NCI-H82 treated with DMSO at 0.1 percent for 48 hours (cell line): ENCODE data around the gene ZSWIM9.

Experiments used
- DNase-seq: peaks from one replicate; lab custom pipeline; 2025; ENCODE audit not compliant: unreplicated experiment; lab: John Stamatoyannopoulos, UW

The ZSWIM9 gene

GRCh38 chr19:48174445-48175030, 4.1 kb downstream of the ZSWIM9 start:
- no peak for DNase-seq

DNA sequence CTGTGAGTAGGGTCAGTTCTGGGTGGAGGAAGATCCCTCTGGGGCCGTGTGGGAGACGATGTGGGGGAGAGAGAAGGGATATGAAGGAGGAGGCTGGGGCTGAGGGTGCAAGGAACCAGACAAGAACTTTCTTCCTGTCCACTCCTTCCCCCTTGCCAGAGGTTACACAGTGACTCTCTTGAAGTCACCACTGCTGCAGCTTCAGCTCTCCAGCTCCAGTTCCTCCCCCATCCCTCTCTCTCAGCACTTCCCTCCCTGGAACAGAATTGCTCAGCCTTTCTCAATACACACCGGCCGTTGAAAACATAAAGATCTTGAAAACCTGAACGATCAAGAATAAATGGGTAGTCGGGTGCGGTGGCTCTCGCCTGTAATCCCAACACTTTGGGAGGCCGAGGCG, 5.1 kb downstream of the ZSWIM9 start:
- DNase-seq: no peak

GRCh38 chr19:48176226-48176625, 5.7 kb downstream of the ZSWIM9 start:
- no peak for DNase-seq

DNA sequence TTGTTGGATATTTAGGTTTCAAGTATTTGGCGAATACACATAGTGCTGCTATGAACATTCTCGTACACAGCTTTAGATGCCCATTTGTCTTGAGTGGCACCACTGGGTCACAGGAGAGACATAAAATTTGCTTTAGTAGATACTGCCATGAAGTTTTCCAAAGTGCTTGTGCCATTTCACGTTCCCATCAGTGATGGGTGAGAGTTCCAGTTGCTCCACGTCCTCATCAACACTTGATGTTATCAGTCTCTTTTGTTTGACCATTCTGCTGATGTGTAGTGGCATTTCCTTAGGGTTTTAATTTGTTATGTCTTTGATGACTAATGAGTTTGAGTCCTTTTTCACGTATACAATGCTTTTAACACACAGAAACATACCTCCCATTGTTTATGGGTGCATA, 11.0 kb downstream of the ZSWIM9 start:
- DNase-seq: no peak

GRCh38 chr19:48182434-48182833, 12.0 kb downstream of the ZSWIM9 start:
- no peak for DNase-seq

- no peak for DNase-seq
Measured at GRCh38 chr19:48183356-48183755, 12.9 kb downstream of the ZSWIM9 start.

GRCh38 chr19:48186015-48186414, 15.5 kb downstream of the ZSWIM9 start:
- DNase-seq: no peak

- DNase-seq: peak; percentile 53
Measured at GRCh38 chr19:48186541-48186991, 16.1 kb downstream of the ZSWIM9 start.

- no peak for DNase-seq
Measured at GRCh38 chr19:48190288-48190884, 19.9 kb downstream of the ZSWIM9 start.

DNA sequence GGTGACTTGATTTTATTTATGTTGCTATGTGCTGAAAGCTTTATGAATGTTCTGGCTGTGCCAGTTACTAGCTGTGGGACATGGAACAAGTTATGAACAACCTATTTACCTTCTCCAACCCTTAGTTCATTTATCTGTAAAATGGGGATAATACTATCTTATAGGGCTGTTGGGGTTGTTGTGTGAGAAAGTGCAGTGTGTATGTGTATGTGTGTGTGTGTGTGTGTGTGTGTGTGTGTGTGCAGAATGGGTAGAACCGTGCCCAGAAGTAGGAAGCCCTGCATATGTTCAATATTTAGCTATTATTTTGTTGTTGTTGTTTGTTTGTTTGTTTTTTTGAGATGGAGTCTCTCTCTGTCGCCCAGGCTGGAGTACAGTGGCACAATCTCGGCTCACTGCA, 20.4 kb downstream of the ZSWIM9 start:
- no peak for DNase-seq

- DNase-seq: no peak
Measured at GRCh38 chr19:48192750-48193149, 22.3 kb downstream of the ZSWIM9 start.

GRCh38 chr19:48194041-48194843, 23.8 kb downstream of the ZSWIM9 start:
- no peak for DNase-seq

DNA sequence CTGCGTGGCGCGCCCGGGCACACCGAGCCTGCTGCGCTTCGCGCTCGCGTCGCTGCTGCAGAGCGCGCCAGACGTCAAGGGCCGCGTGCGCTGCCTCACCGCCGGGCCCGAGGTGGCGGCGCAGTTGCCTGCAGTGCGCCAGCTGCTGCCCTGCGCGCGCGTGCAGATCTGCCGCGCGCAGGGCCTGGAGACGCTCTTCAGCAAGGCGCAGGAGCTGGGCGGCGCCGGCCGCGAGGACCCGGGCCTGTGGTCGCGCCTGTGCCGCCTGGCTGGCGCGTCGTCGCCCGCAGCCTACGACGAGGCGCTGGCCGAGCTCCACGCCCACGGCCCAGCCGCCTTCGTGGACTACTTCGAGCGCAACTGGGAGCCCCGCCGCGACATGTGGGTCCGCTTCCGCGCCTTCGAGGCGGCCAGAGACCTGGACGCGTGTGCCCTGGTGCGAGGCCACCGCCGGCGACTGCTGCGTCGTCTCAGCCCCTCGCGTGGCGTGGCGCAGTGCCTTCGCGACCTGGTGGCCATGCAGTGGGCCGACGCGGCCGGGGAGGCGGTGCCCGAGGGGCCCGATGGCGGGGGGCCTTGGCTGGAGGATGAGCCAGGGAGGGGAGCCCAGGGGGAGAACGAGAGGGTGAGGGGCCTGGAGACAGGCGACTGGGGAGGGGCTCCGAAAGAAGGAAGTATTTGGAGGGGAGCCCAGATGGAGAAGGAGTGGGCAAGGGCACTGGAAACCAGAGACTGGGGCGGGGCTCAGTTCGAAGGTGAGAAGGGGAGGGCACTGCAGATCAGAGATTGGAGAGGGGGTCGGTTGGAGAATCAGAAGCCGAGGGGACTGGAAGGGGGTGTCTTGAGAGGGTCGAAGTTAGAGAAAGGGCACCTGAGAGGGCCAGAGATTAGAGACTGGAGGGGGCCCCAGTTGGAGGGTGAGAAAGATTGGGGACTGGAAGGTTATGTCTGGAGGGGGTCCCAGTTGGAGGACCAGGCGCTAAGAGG, 24.7 kb downstream of the ZSWIM9 start:
- no peak for DNase-seq

GRCh38 chr19:48196321-48196763, 25.9 kb downstream of the ZSWIM9 start:
- DNase-seq: no peak

DNA sequence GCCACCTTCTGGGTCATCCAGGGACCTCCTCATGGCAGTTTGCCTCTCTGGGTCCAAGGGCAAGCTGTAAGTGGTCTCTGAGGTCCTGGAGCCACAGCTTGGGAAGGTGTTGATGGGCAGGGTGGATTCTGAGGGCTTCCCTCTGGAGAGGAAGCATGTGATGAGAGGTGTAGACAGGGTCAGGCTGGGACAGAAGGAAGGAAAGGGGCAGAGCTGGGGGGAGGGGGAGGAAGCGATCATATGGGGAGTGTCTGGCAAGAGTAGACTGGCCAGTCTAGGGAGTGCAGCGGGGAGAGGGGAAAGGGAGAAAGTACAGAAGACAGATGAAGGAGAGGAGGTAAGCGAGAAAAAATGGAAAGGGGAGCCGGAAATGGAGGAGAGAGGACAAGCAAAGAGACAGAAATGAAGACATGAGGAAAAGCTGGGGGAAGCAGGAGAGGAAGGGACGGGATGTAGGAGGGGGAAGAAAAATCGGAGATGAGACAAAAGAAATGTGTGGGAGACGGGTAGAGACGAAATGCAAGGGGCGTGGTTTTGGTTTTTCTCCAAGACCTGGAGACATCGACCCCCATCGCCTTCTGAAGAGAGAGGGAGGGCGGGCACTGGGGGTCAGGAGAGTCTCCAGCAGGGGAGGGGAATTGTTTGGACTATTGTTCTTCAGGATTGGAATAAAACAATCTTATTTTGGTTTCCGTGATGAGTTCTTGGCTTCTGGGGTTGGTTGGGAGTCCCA, 26.6 kb downstream of the ZSWIM9 start:
- no peak for DNase-seq

DNA sequence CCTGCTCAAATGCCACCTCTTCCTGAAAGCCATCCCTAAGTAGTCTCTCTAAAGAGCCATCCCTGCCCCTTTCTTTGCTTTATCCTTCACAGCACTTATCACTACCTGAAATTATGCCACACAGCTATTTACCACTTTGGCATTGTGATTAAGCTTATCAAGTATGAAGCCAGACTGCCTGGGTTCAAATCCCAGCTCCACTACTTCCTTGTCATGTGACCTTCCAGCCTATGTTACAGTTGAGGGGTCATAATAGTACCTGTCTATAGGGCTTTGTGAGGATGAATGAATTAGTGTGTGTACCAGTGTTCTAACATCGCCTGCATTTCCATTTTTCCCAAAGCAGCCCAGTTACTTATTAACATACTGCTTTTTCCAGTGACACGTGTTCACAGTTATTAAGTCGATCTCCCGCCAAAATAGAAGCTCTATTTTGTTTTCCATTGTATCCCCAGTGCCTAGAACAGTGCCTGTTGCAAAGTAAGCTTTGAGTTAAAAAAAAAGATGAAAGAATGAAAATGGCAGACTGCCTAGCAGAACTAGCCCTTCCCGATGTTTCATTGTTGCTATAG, 32.8 kb downstream of the ZSWIM9 start:
- DNase-seq: no peak

DNA sequence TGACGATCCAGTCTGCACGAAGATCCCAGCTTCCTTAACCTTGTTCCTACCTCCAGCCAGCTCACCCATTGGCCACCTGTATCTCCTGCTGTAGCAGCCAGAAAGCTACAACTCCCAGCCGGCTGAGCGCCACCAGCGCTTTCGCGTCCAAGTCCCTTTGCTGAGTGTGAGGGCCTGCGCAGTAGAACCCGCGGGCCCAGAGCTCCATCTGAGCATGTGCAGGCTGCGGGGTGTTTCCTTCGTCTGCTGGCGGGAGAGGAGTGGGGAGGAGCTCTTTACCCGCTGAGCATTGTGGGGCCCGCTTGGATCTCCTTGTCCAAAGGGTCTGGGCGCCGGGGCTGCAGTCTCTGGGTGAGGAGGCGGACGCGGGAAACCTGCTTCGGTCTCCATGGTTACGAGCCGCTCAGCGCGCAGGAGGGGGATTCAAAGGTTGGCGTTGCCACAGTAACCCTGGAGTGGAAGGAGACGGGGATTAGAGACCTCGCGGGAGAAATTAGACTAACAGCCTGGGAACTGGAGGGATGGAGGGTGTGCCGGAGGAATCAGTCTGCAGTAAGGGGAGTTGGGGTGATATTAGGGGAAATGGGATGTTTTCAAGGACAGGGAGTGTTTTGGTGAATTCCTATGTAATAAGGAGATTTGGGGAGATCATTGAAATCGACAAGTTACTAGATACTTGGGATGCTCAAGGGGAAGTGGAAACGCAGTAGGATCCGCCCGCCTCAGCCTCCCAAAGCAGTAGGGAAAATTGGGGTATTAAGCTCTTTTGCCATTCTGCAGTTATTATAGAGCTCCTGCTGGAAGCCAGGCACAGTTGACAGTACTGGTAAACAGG, 33.5 kb downstream of the ZSWIM9 start:
- peak; percentile 98 for DNase-seq

DNA sequence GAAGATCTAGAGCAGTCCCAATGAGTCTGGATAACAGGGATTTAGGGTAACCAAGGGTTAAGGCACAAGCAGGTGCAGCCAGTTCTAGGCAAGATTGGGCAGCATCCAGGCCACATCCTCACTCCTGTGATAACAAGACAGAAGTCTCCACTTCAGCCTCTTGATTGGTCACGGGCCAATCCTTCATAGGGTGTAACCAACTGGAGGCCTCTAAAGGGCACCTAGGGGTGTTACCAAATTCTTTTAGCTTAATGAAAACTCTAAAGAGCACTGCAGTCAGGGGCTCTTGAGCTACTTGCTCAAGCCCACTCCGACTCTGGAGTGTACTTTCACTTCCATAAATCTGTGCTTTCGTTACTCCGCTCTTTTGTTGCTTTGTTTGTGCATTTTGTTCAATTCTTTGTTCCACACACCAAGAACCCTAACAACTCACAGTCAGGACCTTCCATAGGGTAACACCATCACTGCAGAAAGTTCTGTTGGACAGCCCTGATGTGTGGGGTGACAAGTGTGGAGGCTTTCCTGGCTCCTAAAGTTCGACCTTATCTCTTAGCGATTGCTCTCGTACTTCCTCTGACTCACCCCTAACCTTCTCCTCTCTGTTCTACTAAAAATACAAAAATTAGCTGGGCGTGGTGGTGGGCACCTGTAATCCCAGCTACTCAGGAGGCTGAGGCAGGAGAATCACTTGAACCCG, 36.1 kb downstream of the ZSWIM9 start:
- no peak for DNase-seq

GRCh38 chr19:48210005-48210404, 39.5 kb downstream of the ZSWIM9 start:
- DNase-seq: no peak
